HG03575 (cell line): Measurements from ENCODE around the gene CASP9.
"Not testable (repeated sequence)": the region's sequence is repeated elsewhere in the genome, so short reads cannot be mapped to it uniquely, and the experiment has no call there.

Source experiments
- ATAC-seq: cut with Tn5 transposase; IDR thresholded peaks from one replicate; pipeline ENCODE4 v1.9.1; 2021; ENCODE audit not compliant: unreplicated experiment, insufficient number of reproducible peaks, low FRiP score; ENCODE audit errors: extremely low read depth

Gene CASP9

DNA sequence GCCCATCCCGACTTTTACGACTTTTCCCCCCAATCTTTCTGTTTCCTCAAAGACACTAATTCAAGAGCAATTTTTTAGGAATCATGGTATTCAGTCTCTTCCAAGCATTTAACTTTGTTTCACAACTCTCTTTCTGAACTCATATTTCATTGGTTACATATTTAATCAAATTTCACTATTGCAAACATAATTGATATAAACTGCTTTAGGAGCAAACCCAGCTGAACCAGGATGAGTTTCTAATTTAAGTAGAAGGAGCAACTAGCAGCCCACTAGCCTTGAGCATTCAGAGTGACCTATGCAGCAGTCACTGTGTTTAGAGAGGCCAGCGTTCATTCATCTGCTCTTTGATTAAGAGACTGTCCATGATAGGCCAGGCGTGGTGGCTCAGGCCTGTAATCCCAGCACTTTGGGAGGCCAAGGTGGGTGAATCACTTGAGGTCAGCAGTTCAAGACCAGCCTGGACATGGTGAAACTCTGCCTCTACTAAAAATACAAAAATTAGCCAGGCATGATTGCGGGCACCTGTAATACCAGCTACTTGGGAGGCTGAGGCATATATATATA lies 46.3 kb downstream of the CASP9 start:
- no peak for ATAC-seq

GRCh38 chr1:15476927-15477326 lies 47.1 kb downstream of the CASP9 start:
- no peak for ATAC-seq

DNA sequence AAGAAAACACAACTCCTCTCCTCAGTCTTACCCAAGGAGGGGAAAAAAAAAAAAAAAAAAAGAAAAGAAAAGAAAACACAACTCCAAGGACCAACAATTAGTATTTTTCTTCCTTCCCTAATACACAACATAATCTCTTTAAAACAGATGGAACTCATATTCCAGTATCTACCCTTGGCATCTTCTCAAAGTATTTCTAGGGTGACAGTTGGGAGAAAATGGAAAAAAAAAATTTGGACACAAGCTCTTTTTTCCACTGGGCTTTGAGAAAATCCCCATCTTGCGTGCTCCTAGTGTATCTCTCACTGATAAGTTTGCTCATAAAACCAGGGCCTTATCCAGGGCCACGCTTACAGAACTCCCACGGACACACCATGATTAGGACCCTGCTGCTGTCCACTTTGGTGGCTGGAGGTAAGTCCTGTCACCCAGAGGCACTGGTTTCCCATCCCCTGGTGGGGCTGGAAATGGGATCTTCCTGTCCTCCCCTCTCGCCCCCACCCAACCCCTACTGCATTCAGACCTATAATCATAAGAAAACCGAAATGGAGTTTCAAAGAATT lies 48.2 kb downstream of the CASP9 start, which contains the start of gene CELA2B:
TSS of gene CELA2B (plus strand) at position 353 of the 563 bp plus-strand sequence. CDS start at position 375, 22 bp downstream.
- no peak for ATAC-seq

DNA sequence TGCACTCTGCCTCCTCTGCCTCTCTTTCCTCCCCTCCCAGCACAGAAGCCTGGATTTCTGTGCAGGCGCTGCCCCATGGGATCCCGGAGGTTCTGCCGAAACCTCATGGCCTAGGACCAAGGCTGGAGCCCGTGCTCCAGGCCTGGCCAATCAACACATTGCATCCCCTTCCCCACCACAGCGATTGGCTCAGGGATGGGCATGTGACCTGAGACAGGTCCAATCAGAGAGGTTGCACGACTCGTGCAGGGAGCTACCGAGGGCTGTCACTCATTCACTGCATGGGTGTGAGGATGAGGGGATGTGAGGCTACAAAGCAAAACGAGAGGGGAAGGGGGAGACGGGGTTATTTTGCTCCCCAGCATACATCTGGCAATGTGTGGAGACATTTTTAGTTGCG lies 51.4 kb downstream of the CASP9 start:
- ATAC-seq, result no peak

DNA sequence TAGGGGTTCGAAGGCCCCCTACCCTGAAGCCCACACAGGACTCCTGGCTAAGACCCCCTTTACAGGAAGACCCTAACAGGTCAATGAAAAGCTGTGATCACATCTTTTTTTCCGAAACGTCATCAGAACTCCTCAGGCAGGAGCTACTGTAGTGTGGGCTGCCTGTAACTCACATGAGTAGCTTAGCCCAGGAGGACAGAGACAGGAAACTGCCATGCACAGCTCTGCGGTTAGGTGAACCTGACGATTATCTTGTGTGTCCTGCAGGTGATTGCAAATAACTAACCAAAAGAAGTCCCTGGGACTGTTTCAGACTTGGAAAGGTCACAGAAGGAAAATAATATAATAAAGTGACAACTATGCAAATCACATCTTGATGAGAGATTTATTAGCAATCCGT lies 52.3 kb downstream of the CASP9 start:
- ATAC-seq, result not testable (repeated sequence)

DNA sequence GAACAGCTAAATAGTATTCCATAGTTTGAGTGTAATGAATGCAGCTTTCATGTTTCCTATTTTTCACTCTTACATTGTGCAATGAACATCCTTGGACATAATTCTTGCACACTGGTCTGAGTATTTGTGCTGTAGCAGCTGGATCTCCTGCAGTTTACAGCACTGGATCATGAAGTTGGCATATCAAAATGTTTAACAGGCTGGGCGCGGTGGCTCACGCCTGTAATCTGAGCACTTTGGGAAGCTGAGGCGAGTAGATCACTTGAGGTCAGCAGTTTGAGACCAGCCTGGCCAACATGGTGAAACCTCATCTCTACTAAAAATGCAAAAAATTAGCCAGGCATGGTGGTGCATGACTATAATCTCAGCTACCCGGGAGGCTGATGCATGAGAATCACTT lies 52.9 kb downstream of the CASP9 start:
- not testable (repeated sequence) for ATAC-seq

GRCh38 chr1:15469821-15470448 lies 54.1 kb downstream of the CASP9 start:
- not testable (repeated sequence) for ATAC-seq

GRCh38 chr1:15469361-15469760 lies 54.7 kb downstream of the CASP9 start:
- no peak for ATAC-seq

- ATAC-seq, result no peak
Observed at GRCh38 chr1:15468145-15468544, 55.9 kb downstream of the CASP9 start.

DNA sequence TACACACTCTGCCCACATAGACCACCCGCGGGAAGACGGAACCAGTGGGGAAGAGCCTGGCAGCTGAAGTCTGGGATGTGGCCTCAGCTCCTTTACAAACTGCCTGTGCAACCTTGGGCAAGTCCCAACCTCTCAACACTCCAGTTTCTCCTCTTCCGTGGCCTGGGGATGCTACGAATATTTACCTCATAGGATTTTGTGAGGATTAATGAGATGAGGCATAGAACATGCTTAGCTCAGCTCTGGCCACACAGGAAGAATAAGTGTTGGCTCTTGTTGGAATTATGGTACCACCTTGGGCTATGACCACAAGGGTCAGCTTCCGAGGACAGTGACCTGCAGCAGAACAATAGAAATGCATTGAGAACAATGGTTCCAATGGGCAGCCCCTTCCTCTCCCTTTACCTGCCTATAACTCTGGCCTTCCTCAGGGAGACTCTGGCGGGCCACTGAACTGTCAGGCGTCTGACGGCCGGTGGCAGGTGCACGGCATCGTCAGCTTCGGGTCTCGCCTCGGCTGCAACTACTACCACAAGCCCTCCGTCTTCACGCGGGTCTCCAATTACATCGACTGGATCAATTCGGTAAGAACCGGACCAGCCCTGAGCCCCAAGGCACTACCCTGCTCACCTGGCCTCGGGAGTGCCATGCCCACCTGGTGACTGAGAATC lies 56.9 kb downstream of the CASP9 start:
- not testable (repeated sequence) for ATAC-seq

DNA sequence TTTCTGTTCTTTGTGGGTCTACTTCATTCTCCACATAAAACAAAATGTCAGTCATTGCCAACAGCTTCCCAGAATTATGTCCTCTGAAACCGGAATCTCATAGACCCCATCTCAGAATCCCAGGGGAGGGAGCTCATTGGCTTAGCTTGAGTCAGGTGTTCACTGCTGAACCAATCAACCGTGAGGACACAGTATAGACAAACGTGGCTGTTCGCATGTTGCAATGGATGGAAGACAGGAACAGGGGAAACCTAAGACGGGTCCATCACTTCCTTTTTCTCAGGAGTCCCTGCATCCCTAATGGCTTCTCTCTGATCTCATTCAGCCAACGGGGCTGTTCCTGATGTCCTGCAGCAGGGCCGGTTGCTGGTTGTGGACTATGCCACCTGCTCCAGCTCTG lies 58.3 kb downstream of the CASP9 start:
- ATAC-seq, result no peak

DNA sequence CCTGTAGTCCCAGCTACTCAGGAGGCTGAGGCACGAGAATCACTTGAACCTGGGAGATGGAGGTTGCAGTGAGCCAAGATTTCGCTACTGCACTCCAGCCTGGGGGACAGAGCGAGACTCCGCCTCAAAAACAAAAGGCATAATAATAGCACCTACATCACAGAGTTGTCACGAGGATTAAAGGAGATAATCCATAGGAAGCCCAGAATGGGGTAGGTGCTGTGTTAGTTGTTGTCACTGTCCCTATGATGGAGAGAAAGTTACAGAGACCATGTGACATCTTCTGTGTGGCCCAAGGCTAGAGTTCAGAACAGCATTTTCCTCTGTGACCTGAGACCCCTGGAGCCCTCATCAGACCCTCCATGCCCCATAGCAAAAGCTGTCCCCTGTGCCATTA lies 60.1 kb downstream of the CASP9 start:
- ATAC-seq, result not testable (repeated sequence)

- not testable (repeated sequence) for ATAC-seq
Observed at GRCh38 chr1:15463064-15463800, 60.8 kb downstream of the CASP9 start.

DNA sequence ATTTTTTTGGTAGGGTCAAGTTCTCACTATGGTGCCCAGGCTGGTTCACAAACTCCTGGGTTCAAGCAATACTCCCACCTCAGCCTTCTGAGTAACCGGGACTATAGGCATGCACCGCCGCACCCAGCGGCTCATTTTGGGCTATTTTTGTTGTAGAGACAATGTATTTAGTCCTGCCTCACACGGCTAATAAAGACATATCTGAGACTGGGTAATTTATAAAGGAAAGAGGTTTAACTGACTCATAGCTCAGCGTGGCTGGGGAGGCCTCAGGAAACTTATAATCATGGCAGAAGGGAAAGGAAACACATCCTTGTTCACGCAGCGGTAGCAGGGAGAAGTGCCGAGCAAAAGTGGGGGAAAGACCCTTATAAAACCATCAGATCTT lies 63.3 kb downstream of the CASP9 start:
- ATAC-seq, result no peak

- no peak for ATAC-seq
Observed at GRCh38 chr1:15459771-15460707, 64.0 kb downstream of the CASP9 start.

GRCh38 chr1:15458388-15458787 lies 65.6 kb downstream of the CASP9 start:
- not testable (repeated sequence) for ATAC-seq

- ATAC-seq, result no peak
Observed at GRCh38 chr1:15457585-15457984, 66.4 kb downstream of the CASP9 start.

DNA sequence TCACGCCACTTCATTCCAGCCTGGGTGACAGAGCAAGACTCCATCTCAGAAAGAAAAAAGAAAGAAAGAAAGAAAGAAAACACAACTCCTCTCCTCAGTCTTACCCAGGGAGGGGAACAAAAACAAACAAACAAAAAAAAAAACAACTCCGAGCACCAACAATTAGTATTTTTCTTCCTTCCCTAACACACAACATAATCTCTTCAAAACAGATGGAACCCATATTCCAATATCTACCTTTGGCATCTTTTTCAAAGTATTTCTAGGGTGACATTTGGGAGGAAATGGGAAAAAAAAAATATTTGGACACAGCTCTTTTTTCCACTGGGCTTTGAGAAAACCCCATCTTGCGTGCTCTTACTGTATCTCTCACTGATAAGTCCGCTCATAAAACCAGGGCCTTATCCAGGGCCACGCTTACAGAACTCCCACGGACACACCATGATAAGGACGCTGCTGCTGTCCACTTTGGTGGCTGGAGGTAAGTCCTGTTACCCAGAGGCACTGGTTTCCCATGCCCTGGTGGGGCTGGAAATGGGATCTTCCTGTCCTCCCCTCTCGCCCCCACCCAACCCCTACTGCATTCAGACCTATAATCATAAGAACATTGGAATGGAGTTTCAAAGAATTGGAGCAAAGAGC lies 67.6 kb downstream of the CASP9 start, which contains the start of gene CELA2A:
TSS of gene CELA2A (plus strand) at position 420 of the 642 bp plus-strand sequence. CDS start at position 442, 22 bp downstream.
- no peak for ATAC-seq
